K562 (cell line): ENCODE data around the gene WDR35. TPM values are rescaled to one million over a fixed set of nuclear protein-coding genes. Genes with fewer than 3 reads are reported as not detected.

Experiments used
- ATF4 ChIP-seq: fragments of 450-650 bp; formaldehyde crosslinking; IDR thresholded peaks from 2 replicates; pipeline ENCODE4 v1.4.0; 2022; ENCODE audit warnings: mild to moderate bottlenecking, moderate library complexity
- CHD1 ChIP-seq: fragments of 200-600 bp; sonication (generic); IDR thresholded peaks from one replicate; pipeline ENCODE4 v1.6.1; 2012; ENCODE audit warnings: mild to moderate bottlenecking, moderate library complexity, low read length, inconsistent platforms
- CHD7 ChIP-seq: fragments of 200-600 bp; sonication (generic); IDR thresholded peaks from one replicate; pipeline ENCODE4 v1.6.1; 2012; ENCODE audit warnings: mild to moderate bottlenecking, low read depth, low read length, inconsistent platforms
- DPF2 ChIP-seq: fragments of 450-650 bp; IDR thresholded peaks from 2 replicates; pipeline ENCODE4 v1.6.1; 2016
- EHMT2 ChIP-seq: fragments of 450-650 bp; IDR thresholded peaks from 2 replicates; pipeline ENCODE4 v1.6.1; 2018; ENCODE audit warnings: antibody characterized with exemption
- GABPB1 ChIP-seq: sonication (generic); formaldehyde crosslinking; IDR thresholded peaks from 2 replicates; pipeline ENCODE4 v1.8.0; 2022; ENCODE audit warnings: mild to moderate bottlenecking, missing genetic modification reagents
- JUND ChIP-seq, 2 experiments: IDR thresholded peaks; 2 replicates in 1 of 2; 3 replicates in 1 of 2; pipeline ENCODE4 v1.6.1; 2011; ENCODE audit warnings: borderline replicate concordance in 2 of 2, low read depth in 2 of 2, low read length in 2 of 2, improper control_type of control experiment in 1 of 2, missing biosample characterization in 1 of 2, missing genetic modification characterization in 1 of 2, missing genetic modification reagents in 1 of 2
- MITF ChIP-seq: IDR thresholded peaks from 2 replicates; pipeline ENCODE4 v1.6.1; 2014; ENCODE audit warnings: antibody characterized with exemption
- ZNF175 ChIP-seq: fragments of 200-800 bp; sonication (Bioruptor generic); IDR thresholded peaks from 2 replicates; pipeline ENCODE4 v1.6.1; 2016; ENCODE audit warnings: low read depth, mild to moderate bottlenecking, missing genetic modification characterization, missing compliant biosample characterization
- ZNF589 ChIP-seq: fragments of 200-800 bp; sonication (Bioruptor generic); IDR thresholded peaks from 2 replicates; pipeline ENCODE4 v1.6.1; 2016; ENCODE audit warnings: low read depth, missing genetic modification characterization, missing compliant biosample characterization
- ZSCAN32 ChIP-seq: fragments of 450-650 bp; formaldehyde crosslinking; IDR thresholded peaks from 2 replicates; pipeline ENCODE4 v1.4.0; 2020; ENCODE audit warnings: mild to moderate bottlenecking, moderate library complexity
- polyA plus RNA-seq, 8 experiments: library from polyadenylated mRNA; depleted of rRNA in 4 of 8; stranded (reverse) in 5 of 8; unstranded in 3 of 8; fragments of >200 nt; fragmentation: Nextera tagmentation in 2 of 8; fragmentation: Illumina TruSeq in 1 of 8; extraction: Ambion mirVana in 2 of 8; extraction: Trizol in 1 of 8; gene quantifications; 2 replicates each; pipeline versions ENCODE4 v1.2.1 to v1.2.3, GENCODE V29; 2011 to 2014; ENCODE audit warnings: inconsistent platforms in 1 of 8, missing spikeins in 1 of 8
- total RNA-seq, 7 experiments: library from RNA; depleted of rRNA in 6 of 7; stranded (reverse); fragments of >200 nt in 6 of 7; fragmentation: Illumina TruSeq in 2 of 7; extraction: Trizol in 2 of 7; gene quantifications; 2 replicates each; pipeline versions ENCODE4 v1.2.1 to v1.2.3, GENCODE V29; 2011 to 2021; ENCODE audit warnings: low replicate concordance in 1 of 7
- TF ChIP-seq, protein P1 (sequence below): sonication (generic); IDR thresholded peaks from 2 replicates; pipeline ENCODE4 v1.6.1; 2016

Gene WDR35
- total and polyA plus RNA-seq, 9 of the 15 experiments (the other 6 are each of a cell fraction or from before 2014, with no cell fraction given), result 3.3 to 13.1 (median 8.0) TPM

DNA sequence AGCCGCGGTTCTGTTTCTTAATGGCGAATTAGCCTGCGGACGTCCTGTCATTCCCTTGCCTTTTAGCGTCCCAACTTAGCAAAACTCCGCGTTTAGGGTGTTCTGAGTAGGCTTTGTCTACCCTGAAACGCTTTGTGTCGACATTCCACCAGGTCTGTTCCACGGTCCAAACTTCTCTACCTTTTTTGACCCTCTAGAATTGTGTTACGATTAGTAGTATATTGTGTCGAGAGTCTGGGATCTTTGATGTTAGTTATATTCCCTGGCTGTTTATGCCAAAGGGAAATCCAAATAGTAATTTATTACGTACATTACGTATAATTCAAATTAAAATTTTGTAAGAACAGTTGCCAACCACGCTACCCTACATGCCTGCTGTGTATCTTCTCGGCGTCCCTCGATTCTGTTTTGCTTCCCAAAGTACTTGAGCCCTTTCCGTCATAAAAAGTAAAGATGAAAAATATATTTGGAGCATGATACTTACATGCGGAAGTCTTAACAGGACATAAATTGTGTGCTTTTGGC is 87.6 kb downstream of the WDR35 start (continued):
- TF ChIP-seq CHD7 (no peak), ZNF175 (CRISPR knock-in tag) (no peak), ZSCAN32 (CRISPR knock-in tag) (no peak), DPF2 (no peak), ATF4 (CRISPR knock-in tag) (no peak), EHMT2 (no peak), CHD1 (peak; percentile 25), MITF (no peak), ZNF589 (CRISPR knock-in tag) (0 out of 2 replicates have a peak, but pooled peaks have one; percentile 31), JUND (IDR thresholded peaks at IDR 0.05; ENCODE audit: borderline replicate concordance, low read depth, low read length) (no peak), JUND (tag; IDR thresholded peaks at IDR 0.05; ENCODE audit: borderline replicate concordance, low read depth, low read length) (no peak), GABPB1 (CRISPR knock-in tag) (0 out of 2 replicates have a peak, but pooled peaks have one; percentile 54)
- TF ChIP-seq, protein P1, sequence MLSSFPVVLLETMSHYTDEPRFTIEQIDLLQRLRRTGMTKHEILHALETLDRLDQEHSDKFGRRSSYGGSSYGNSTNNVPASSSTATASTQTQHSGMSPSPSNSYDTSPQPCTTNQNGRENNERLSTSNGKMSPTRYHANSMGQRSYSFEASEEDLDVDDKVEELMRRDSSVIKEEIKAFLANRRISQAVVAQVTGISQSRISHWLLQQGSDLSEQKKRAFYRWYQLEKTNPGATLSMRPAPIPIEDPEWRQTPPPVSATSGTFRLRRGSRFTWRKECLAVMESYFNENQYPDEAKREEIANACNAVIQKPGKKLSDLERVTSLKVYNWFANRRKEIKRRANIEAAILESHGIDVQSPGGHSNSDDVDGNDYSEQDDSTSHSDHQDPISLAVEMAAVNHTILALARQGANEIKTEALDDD, result peak; percentile 6; the same call in 1 of the 2 replicates
